ENCODE data around the gene MEI1.

GRCh38 chr22:41793871-41794270 lies 94.6 kb downstream of the MEI1 start:
- TF ChIP-seq CTCF (IDR thresholded peaks at IDR 0.05 in 2 of 3, conservative IDR thresholded peaks at IDR 0.05 in 1 of 3; ENCODE audit: insufficient read depth in 2 of 3, low read depth in 1 of 3, low read length in 3 of 3) = no peak
- TF ChIP-seq ZNF407 (IDR thresholded peaks at IDR 0.05; ENCODE audit: low read depth) = no peak
- no peak for TF ChIP-seq GABPB2 (CRISPR knock-in tag; conservative IDR thresholded peaks at IDR 0.05)
- no peak for TF ChIP-seq ZNF740 (CRISPR knock-in tag; IDR thresholded peaks at IDR 0.05)
- no peak for TF ChIP-seq ZNF740 (tag; IDR thresholded peaks at IDR 0.05)
- TF ChIP-seq ATF2 (CRISPR knock-in tag; IDR thresholded peaks at IDR 0.05) = no peak
- no peak for TF ChIP-seq MYNN (IDR thresholded peaks at IDR 0.05)
- TF ChIP-seq MYNN (CRISPR knock-in tag; IDR thresholded peaks at IDR 0.05) = no peak
- TF ChIP-seq LARP7 (IDR thresholded peaks at IDR 0.05) = no peak
- no peak for TF ChIP-seq POLR2AphosphoS5 (IDR thresholded peaks at IDR 0.05; ENCODE audit: control insufficient read depth, insufficient read depth, low read depth, low read length)
- TF ChIP-seq SAFB (IDR thresholded peaks at IDR 0.05; ENCODE audit: borderline replicate concordance, low read depth, low read length) = no peak
- TF ChIP-seq POLR2A (conservative IDR thresholded peaks at IDR 0.05) = no peak
- TF ChIP-seq ZNF592 (IDR thresholded peaks at IDR 0.05) = no peak
- no peak for TF ChIP-seq ZNF695 (CRISPR knock-in tag; IDR thresholded peaks at IDR 0.05)
- TF ChIP-seq LCOR (CRISPR knock-in tag; IDR thresholded peaks at IDR 0.05) = no peak
- no peak for TF ChIP-seq RFX5 (IDR thresholded peaks at IDR 0.05; ENCODE audit: low read depth, low read length)

Data from K562 (cell line).